CD4-positive, alpha-beta T cell treated with Interleukin-6 at 100 ng/mL for 8 hours (primary cell): Measurements from ENCODE around the gene MAFB.

Source experiments
- DNase-seq: peaks from one replicate; pipeline ENCODE4 v3.0.0-alpha.2; 2020; ENCODE audit warnings: mixed read lengths, low spot score

MAFB gene

DNA sequence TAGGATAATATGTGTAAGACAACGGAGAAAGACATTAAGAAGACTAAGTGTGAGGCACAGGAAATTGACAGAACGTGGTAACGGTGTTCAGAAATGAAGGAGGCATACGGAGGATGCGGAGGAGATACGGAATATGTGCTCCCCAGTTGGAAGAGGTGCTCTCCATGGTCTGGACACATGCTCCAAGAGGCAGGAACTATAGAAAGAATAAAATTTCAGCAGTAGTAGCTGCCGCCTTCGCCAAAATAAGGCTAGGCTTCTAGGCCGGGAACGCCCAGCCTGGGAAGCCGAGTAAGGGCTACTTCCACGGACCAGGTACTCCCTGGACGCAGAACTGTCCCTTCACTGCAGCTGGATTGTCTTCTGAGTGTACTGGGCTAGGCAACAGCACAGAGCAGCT is 7.4 kb downstream of the MAFB start:
- no peak for DNase-seq

DNA sequence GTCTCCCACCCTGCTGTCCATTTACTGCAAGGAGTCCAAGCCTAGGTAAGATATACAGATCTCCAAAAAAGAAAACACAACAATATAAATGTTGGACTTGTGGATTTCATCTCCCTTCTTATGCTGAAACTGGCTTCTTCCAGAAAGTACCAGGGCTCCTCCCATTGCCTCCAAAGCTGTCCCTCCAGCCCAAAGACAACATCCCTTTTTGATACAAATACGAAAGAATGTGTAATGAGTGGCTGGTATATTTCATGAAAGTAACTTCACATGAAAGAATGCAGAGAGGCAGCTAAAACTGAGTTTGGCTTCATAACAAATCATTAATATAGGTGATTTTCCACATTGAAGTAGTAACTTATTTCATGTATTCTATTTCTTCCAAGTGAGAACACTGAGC is 7.9 kb downstream of the MAFB start:
- no peak for DNase-seq

DNA sequence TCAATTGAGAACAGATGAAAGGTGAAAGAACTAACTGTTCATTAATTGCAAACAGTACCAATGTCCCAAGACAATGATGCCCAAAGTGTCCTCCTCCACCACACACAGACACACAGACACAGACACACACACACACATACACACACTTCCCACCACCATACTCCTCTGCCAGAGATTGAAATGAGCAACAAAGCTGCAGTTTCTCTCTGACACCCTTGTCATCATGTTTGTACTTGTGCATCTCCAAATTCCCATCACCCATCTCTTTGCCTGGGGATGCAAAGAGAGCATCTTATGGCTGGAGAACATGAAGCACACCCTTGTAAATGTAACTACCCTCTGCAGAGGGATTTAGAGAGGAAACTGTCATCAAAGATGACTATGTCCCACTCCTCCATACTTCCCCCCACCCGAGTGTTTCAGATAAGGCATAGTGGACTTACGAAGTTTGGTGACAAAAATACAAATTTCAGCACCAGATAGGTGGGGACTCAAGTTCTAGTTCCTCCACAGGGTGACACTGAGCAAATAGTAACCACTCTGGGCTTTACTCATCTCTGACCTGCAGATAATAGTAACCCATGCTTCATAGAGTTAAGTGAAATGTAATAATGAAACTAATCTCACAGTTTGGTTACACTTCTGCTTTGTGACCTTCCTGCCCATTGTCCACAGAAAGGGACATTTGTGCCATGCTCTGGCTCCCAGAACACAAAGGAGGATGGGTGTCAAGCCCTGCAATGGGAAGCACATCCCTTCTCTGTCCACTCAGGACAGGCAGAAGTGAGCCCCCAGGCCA is 8.7 kb downstream of the MAFB start:
- no peak for DNase-seq

DNA sequence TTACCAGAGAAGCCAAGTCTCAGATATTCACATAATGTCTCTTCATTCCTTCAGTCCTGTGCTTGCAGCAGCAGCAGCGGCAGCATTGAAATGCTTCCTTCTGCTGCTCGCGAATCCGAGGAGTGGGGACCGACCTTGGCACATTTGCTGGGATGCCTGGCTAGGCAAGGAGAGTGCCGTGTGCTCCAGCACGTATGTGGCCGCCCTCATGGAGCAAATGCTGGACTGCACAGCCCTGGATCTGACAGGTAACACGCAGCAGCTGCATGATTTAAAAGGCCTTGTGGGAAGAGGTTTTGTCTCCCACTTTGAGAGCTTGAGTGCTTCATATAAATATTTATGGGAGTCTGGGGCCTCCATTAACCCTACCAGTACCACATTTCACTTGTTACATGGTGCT is 9.9 kb downstream of the MAFB start:
- DNase-seq = no peak

DNA sequence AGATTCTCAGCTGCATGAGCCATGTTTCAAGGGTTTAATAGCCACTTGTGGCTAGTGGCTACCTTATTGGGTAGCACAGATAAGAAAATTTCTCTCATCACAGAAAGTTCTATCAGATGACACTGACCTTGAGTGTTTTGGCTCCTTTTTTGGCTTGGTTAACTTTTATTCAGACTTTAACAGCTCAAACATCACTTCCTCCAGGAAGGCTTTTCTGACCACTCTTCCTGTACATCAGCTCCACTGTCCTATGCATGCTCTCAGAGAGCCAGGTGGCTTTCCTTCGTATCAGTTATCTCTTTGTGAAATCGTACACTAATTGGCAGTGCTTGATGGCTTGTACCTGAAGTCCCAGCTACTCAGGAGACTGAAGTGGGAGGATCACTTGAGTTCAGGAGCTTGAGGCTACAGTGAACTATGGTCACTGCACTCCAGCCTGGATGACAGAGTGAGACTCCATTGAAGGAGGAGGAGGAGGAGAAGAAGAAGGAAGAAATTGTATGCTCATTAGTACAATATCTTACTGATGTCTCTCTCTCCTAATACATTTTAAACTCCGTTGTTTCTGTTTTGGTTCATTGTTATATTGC is 10.7 kb downstream of the MAFB start:
- DNase-seq = no peak

DNA sequence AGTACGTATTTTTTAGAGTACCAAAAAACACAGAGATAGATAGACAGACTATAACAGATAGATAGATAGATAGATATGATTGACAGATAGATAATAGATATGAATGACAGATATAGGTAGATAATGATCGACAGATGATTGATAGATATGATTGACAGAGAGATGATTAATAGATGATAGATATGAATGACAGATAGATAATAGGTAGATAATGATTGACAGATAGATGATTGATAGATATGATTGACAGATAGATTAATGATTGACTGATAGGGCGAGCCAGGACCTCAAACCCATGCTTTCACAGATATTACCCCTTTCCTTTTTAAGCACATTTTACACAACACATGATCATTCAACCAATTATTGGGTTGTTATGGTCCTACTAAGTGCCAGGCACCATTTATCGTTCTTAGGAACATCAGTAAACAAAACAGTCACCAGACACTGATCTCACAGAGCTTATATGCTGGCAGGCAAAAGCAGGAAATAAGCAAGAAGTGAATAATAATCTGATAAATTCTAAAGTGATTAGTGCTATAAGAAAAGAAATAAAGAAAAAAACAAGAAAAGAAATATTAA is 11.6 kb downstream of the MAFB start:
- DNase-seq = no peak

DNA sequence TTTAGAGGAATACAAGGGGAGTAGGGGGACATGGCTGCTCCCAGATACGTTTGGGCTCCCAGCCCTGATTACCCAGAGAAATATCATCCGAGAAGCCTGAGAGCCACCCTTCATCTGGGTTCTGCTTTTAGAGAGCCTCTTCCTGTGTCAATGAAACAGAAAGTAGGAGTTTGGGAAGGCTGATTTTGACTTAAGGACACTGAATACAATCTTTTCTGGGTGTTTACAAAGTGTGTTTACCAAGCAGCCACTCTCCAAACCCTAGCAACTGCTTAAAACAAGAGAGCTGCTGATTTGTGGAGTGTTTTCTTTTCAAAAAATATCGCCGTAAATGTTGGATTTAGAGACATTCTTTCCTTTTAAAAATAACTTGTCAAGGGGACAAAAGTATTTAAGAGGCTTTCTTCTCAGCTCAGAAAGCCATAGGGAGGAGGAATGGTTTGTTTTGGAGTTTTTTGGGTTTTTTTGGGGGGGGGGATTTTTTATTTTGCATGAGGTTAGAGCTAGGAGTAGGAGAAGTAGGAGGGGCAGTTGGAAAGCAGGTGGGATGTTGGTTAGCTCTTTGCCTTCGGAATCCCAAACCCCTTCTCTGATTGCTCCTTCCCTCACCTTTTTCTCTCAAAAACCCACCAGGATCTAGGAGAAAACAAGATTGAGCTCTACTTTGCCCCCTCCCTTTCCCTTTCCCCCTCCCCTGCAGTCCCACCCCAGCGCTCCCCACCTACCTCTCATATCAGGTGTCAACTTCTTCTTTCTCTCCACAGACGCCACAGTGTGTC is 12.4 kb downstream of the MAFB start:
- DNase-seq = no peak

DNA sequence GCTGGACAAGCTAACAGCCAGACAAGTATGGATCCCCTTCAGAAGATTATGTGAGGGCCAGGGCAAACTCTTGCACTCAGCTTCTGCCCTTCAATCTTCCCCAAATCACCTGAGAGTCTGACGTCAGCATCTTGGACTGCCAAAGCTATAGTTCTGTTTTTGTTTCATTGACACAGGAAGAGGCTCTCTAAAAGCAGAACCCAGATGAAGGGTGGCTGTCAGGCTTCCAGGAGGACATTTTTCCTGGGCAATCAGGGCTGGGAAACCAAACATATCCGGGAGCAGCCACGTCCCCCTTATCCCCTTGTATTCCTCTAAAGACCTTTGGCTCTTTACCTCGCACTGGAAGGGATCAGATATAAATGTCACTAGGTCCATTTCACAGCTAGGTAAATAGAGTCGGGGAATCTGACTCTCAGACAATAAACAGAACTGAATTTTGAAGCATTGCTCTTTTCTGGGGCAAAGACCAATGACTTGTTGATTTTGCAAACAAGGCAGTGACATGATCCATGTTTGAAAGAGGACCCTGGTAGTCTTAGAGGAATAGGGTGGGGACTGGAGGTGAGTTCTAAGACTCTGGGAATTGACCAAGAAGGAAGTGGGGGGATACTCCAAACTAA is 13.3 kb downstream of the MAFB start:
- no peak for DNase-seq

DNA sequence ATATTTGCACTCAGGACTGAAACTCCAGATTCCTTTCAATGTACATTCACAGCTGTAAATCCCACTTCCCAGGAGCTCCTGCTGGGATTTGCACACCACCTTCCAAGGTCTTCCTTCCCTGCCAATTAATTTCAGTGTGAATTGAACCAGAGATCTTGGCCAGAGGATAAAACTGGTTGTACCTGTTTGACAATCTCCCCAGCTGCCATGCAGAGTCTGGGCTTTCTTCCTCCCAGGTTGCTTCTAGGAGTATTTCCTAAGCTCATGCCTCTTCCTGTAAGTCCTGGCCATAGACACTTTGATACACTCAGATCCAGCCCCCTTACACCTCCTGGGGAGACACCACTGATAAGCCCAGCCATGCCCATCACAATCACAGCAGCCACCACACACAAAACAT is 15.6 kb downstream of the MAFB start:
- DNase-seq = no peak

DNA sequence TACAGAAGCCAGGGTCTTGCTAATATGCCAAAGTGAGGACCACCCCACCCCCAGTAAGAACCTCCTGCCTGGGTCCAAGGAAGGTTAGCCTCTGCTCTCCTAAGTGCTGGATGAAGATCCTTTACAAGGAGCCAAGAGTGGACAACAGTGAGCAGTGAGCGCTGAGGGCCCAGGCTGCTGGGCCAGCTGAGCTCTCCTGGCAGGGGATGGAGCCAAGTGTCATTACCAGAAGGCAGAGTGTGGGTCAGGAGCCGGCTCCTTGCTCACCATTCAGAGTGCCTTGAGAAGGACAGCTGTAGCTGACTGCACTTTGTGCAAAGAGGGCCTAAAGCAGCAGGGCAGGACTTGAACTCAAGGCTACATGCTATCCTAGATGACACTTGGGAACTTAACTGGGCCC is 16.9 kb downstream of the MAFB start:
- no peak for DNase-seq

DNA sequence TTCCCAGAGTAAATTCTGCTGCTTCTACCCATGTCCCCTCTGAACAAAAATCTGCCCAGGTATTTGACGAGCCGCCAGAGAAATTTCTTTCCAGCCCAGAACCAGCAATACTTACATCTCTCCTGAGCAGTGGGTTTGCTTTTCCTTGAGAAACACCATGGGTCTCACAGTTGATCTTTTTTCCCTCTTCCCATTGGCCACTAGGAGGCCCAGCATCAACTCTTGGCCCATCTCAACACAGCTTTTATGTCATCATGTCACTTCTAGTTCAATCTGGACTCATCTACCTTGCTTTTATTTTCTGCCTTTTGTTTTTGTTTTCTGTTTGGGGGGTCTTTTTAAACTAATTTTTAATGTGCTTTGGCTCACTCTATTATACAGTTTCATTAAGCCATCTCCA is 18.8 kb downstream of the MAFB start:
- no peak for DNase-seq

DNA sequence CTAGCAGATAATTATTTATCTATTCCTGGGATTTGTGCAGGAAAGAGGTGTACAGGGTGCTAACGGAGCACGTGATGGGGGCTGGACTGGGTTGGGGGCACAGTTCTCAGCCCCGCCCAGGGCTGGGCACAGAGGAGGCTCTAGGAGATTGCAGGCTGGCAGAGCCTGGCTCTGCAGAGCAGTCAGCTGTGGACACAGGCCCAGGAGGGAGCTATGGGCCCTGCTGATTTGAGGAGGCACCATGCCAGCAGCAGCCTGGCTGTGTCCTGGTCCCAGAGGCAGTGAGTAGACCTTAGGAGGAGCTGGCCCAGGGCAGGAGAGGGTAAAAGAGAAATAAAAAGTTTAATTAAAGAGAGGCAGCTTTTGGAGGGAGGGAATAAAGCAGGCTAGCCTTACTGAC is 19.3 kb downstream of the MAFB start:
- DNase-seq = no peak

DNA sequence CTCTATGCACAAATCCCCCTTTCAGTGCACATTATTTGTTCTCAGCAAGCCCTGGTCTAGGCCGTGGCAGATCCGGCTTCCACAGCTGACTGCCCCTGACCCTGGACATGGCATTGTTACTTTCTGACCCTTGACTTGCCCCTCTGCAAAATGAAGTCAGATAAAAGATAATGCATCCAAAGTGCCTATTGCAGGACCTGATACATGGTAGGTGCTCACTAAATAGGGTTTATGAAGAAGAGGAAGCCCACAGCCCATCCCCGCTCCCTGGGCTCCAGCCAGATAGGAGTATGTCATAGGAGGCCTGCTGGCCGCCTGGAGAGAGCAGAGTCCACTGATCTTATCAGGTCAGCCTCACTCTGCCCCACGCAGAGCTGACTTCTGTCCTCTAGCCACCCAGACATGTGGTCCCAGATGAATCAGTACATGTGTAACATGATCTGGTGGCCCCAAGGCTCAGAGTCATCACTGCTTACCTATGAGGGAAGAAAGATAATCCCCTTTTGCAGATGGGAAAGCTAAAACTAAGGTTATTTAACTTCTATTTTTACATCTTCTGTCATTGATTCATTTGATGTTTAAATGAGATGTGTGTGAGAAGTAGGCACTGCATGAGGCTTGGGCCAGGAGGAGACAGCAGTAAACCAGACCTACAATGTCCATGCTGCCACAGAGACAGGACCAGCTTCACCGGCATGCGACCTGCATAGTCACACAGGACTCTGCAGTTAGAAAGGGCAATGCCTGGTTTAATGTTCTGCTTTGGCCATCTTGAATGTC is 20.4 kb downstream of the MAFB start:
- DNase-seq = no peak

DNA sequence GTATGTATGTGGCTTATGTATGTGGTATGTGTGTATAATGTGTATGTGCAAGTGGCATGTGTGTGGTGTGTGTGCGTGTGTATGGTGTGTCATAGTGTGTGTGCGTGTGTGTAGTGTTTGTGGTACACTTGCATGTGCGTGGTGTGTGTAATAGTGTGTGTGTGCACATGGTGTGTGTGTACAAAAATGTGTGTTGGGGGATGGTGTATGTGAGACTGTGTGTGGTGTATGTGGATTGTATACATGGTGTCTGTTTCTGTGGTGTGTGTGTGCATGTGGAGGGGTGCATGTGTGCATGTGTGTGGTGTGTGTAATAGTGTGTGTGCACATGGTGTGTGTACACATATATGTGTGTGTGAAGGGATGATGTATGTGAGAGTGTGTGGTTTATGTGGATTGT is 21.5 kb downstream of the MAFB start:
- DNase-seq = no peak

DNA sequence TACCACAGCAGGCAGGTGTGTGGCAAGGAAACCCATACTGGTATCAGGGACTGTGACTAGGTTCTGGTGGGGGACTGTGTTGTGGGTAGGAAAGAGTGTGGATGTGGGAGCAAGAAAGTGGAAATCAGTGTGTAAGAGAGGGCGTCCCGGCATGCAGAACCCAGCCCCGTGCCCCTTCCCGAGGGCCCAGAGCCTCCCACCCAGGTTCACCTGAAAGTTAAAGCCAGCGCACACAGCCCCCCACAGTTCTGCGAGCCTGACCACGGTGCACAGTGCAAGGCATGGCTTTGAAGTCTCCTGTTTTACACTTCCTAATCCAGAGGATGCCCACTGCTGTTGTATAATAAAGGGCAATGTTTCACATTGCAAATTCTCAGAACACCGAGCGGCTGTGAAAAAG is 22.7 kb downstream of the MAFB start:
- DNase-seq = no peak

DNA sequence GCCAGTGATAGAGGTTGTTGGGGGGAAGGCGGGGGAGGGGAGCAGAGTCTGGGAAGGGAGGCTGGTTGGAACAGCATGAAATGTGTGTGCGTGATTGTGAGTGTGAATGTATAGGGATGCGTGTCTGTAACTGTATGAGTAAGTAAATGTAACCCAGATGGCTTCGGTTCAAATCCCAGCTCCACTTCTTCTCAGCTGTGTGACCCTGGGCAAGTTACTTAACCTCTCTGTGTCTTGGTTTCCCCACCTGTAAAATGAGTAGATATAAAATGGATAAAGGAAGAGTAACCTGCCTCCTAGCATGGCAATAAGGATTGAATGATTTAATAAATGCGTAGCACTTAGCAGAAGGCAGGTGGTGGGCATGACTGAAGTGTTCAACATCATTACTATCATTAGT is 24.1 kb downstream of the MAFB start:
- no peak for DNase-seq

DNA sequence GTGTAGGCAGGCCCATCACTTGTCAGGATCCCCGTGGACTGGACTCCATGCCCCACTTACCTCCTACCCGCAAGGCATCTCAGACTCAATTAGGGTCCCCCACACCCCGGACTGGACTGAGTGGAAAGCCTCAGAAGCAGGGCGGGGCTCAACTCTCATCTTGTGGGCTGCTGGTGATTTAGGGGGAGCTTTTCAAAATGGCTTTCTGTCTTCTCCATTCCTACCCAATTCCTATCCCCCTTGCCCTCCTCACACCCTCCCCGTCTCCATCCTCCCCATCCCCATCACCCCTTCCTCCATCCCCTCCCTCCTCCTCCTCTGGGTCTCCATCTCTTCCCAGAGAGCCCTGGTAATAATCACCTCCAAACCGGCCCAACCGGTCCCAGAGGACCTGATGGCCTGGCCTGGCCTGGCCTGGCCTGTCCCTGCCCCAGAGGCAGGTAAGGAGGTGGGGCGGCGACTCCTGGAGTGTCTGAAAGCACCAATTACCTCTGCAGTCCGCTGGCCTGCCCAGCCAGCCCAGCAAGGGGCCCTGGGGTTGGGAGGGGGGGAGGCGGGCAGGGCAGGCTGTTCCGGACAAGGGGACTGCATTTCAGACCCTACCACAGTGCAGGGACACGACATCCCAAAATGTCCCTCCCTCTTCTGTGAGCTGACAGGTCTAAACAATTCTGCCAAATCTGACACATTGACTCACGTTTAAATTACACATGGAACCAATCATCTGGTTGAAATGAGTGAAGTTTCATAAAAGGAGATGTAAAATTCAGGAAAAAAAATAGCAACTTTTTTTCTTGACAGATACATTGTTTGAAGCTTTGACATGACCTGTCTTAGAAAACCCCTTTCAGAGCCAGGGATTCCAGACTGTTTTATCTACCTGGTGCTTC is 24.8 kb downstream of the MAFB start:
- DNase-seq = no peak

DNA sequence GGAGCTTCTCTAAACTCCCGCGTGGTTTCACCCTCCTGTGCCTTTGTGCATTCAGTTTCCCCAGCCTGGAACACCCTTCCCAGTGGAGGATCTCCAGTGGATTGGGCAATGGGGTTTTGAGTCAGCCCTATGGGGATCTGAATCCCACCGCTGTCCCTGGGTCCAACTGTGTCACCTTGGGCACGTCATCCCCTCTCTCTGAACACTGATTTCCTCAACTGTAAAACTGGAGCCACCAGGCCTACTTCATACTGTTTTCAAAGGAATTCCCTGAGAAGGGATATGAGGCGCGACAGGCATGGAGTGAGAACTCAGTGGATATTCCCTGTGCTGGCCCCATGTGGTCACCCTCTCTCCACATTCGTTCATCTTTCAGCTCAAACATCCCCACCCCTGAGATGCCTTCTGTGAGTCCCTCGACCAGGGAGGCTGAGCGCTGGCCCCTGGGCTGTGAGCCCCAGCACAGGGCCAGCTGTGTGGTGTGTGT is 25.7 kb downstream of the MAFB start:
- DNase-seq = no peak

DNA sequence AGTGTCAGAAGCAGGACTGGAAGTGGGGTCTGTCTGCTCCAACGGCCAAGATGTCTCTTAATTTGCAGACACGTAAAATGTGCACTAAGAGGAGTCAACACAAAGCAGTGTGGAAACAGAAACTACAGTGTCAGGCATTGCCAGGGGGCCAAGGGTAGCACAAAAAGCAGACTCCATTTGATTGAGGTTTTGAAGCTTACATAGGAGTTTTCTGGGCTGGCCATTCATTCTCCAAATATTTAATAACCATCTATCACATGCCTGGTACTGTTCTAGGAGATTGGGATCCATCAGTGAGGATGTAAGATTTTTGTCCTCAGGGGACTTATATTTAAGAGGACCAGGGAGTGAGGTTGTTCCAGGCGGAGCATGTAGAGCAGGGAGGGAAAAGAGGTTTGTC is 29.5 kb downstream of the MAFB start:
- DNase-seq = no peak

DNA sequence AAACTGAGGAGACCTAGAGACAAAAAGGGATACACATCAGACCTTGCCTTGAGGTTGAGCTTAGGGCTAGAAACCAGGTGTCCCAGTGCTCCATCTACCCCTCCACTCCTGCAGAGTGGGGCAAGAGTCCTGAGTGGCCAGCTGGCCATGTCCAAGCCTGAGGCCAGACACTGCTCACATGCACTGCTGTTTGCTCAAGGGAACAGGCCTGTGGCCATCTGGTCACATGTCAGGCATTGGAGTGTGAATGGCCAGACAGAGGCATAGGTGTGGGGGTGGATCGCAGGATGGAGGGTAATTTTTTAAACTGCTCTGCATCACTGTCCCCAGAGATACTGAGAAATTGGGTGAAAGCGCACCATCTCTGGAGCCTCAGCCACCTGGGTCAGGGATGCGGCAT is 30.5 kb downstream of the MAFB start:
- DNase-seq = no peak

DNA sequence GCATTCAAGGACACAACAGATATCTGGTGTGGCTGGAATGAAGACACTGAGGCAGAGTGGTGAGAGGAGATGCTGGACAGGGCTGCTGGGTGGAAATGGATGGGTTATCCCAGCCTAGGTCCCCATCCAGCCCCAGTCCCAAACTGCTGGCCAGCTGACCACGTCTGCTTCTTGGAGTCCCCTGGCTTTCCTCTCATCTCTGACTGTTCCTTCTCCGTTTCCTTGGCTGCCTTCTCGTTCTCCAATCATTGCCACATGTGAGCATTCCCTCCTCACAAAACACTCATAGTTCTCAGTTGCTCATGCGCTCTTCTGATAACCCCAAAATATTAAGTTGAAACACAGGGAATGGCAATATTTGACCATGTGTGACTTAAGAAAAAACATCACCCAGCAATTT is 31.5 kb downstream of the MAFB start:
- no peak for DNase-seq
